ENCODE data around the gene STK40.
A peak's percentile ranks its signal among the peaks of the same experiment; 100 is the strongest.

Gene STK40

GRCh38 chr1:36341626-36342320, 44.0 kb downstream of the STK40 start:
- DNase-seq: no peak

- DNase-seq: no peak
These were observed 46.1 kb downstream of the STK40 start for GRCh38 chr1:36339615-36340014.

- DNase-seq: no peak
These were observed 46.5 kb downstream of the STK40 start for GRCh38 chr1:36339215-36339614.

GRCh38 chr1:36337830-36338229, 47.9 kb downstream of the STK40 start:
- DNase-seq: no peak

- no peak for DNase-seq
These were observed 54.8 kb downstream of the STK40 start for GRCh38 chr1:36330940-36331339.

- DNase-seq: no peak
These were observed 55.9 kb downstream of the STK40 start for GRCh38 chr1:36329817-36330216.

GRCh38 chr1:36328713-36329112, 57.0 kb downstream of the STK40 start:
- no peak for DNase-seq

GRCh38 chr1:36328088-36328480, 57.6 kb downstream of the STK40 start:
- DNase-seq: no peak

GRCh38 chr1:36327421-36328087, 58.2 kb downstream of the STK40 start:
- no peak for DNase-seq

- DNase-seq: no peak
These were observed 59.2 kb downstream of the STK40 start for GRCh38 chr1:36326499-36326898.

- no peak for DNase-seq
These were observed 61.4 kb downstream of the STK40 start for GRCh38 chr1:36324353-36324703.

- DNase-seq: peak; percentile 85
These were observed 61.9 kb downstream of the STK40 start, which contains the start of gene EVA1B for GRCh38 chr1:36323636-36324352. EVA1B (minus strand) TSS chr1:36323645; CDS start chr1:36323037, 608 bp downstream.

GRCh38 chr1:36322786-36323635, 62.7 kb downstream of the STK40 start:
- peak; percentile 73 for DNase-seq

- DNase-seq: no peak
These were observed 63.5 kb downstream of the STK40 start for GRCh38 chr1:36322041-36322785.

GRCh38 chr1:36321119-36321951, 64.4 kb downstream of the STK40 start:
- DNase-seq: peak; percentile 80

- no peak for DNase-seq
These were observed 65.0 kb downstream of the STK40 start for GRCh38 chr1:36320767-36321118.

GRCh38 chr1:36320291-36320761, 65.4 kb downstream of the STK40 start:
- no peak for DNase-seq

GRCh38 chr1:36309397-36309796, 76.3 kb downstream of the STK40 start:
- DNase-seq: peak; percentile 53

- DNase-seq: peak; percentile 60
These were observed 78.0 kb downstream of the STK40 start for GRCh38 chr1:36307601-36308330.

GRCh38 chr1:36306902-36307456, 78.7 kb downstream of the STK40 start:
- peak; percentile 97 for DNase-seq

All from activated effector memory CD4-positive, alpha-beta T cell treated with anti-CD3 and anti-CD28 coated beads, Interleukin-2, amount 50 U/mL, for 16 hours (primary cell).